ENCODE results near the gene CDK19. TPM values are rescaled to one million over a fixed set of nuclear protein-coding genes. Genes with fewer than 3 reads are reported as not detected.
"Not testable (repeated sequence)": the region's sequence is repeated elsewhere in the genome, so short reads cannot be mapped to it uniquely, and the experiment has no call there.

CDK19 gene
- total RNA-seq (10 to 100 TPM; 17.1 to 17.7 TPM), total RNA-seq (20.3 to 27.9 reads per million in 2 donors)

DNA sequence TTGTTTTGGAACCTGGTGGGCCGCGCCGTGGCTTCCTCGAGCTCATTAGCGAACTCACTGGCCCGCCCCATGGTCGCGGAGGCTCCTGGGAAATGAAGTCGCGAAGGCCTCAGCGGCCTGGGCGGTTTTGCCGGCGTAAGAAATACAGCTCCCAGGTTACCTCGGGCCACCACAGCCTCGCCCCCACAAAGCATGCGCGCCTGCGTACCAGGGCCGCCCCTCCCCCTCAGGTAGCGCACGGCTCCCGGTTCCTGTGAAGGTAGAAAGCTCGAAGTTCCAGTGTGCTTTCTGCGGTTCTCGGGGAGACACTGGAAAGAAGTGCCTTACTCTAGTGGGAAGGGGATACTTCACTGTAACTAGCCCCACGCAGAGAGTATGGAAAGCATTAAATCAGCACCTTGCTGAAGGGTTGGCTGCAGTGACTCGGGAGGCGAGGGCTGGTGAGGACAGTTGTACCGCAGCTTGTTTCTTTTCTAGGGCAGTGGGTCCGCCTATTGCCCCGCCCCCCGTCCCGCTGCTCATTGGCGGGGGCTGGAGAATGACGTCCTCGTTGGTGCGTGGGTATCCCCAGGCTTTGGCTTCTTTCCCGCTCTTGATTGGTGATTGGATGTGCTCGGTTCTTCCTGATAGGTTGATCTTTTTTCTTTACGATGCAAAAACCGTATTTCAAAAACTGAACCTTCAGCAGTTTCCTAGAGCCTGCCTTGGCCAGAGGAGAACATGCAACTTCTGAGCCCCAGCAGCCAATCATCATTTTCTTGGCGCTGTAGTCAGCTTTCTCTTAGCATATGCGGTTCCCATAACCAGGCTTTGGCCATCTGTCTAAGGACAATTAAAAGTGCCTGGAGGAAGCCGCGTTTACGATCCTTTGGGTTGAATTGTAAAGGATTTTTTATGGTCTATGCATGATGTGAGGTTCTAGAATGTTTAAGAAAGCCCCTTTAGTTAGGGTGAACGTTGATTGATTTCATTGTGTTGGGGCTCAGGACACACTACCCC, at the start of gene CDK19:
Gene CDK19 (minus strand): TSS at position 59 of the 999 bp plus-strand sequence. CDS start 333 bp downstream, outside the sequence.
- H3K4me1 Mint-ChIP-seq = peaks cover 19% of the 10 kb centered on the region
- peaks cover 2% of the 10 kb centered on the region for H3K36me3 Mint-ChIP-seq (ENCODE audit: low read depth)
- ATAC-seq (peak; percentile 85), DNase-seq (peak; percentile 95 to 98 (median 97))
- H3K9me3 ChIP-seq (ENCODE audit: control insufficient read depth, low read length, poor library complexity, severe bottlenecking) = no peaks in the 10 kb centered on the region
- no peaks in the 10 kb centered on the region for H3K27me3 Mint-ChIP-seq
- H3K4me3 Mint-ChIP-seq = peak within 1 kb of the TSS; percentile 98
- H3K27ac Mint-ChIP-seq = peak within 1 kb of the TSS; percentile 92

DNA sequence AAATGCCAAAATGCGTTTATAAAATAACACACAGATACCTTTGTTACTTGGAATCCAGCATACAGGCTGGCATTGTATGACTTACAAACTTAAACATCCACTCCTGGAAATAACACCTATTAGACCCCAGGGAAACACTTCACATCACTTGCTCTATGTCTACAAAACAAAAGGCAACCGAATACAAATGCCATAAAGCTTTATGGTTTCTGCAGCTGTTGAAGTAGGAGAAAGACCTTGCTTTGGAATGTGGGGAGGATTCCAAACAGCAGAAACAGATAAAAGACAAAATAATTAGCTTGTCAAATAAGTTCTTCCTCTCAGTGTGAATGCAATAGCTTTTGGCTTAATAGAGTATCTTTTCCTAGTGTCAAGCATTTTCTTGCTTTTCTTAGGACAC, 49.6 kb upstream of the CDK19 start:
- no peak overlapping the region for H3K4me3 Mint-ChIP-seq
- no peak for DNase-seq
- H3K27me3 Mint-ChIP-seq = no peaks in the 10 kb centered on the region
- no peaks in the 10 kb centered on the region for H3K9me3 ChIP-seq (ENCODE audit: control insufficient read depth, low read length, poor library complexity, severe bottlenecking)
- ATAC-seq = no peak
- H3K4me1 Mint-ChIP-seq = peaks cover 4% of the 10 kb centered on the region
- no peaks in the 10 kb centered on the region for H3K36me3 Mint-ChIP-seq (ENCODE audit: low read depth)
- H3K27ac Mint-ChIP-seq = no peak overlapping the region

DNA sequence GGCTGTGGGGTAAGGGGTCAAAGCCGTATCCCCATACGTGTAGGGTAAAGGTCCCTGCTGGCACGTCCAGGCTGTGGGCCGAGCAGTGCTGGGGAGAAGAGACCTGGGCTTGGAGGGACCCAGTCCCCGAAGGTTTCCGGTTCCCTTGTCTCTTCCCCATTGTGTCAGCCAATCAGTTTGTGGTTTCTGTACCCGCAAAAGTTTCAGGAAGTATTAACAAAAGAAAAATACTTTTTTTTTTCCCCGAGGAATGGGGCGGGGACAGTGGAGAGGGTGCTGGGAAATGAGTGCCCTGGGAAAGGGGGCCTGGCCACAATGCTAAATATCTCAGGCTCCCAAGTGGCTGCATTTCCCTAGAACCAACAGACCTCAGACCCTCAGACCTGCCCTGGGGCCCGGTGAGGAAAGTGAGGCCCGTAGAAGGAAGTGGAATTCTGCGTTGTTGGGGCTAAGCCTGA, 44.1 kb upstream of the CDK19 start:
- Mint-ChIP-seq H3K27ac (no peak overlapping the region), H3K4me3 (peak overlapping the region; percentile 50), H3K4me1 (peaks cover 5% of the 10 kb centered on the region), H3K27me3 (no peaks in the 10 kb centered on the region), H3K36me3 (ENCODE audit: low read depth) (no peaks in the 10 kb centered on the region)
- H3K9me3 ChIP-seq (ENCODE audit: control insufficient read depth, low read length, poor library complexity, severe bottlenecking) = no peaks in the 10 kb centered on the region
- ATAC-seq (peak; percentile 28), DNase-seq (no peak)

- H3K27ac Mint-ChIP-seq = no peak overlapping the region
- ATAC-seq (no peak), DNase-seq (no peak)
- H3K36me3 Mint-ChIP-seq (ENCODE audit: low read depth) = no peaks in the 10 kb centered on the region
- H3K4me1 Mint-ChIP-seq = peaks cover 5% of the 10 kb centered on the region
- H3K27me3 Mint-ChIP-seq = no peaks in the 10 kb centered on the region
- H3K4me3 Mint-ChIP-seq = no peak overlapping the region
- no peaks in the 10 kb centered on the region for H3K9me3 ChIP-seq (ENCODE audit: control insufficient read depth, low read length, poor library complexity, severe bottlenecking)
Measured at GRCh38 chr6:110858562-110859214, 43.4 kb upstream of the CDK19 start.

- Mint-ChIP-seq H3K27me3 (no peaks in the 10 kb centered on the region), H3K27ac (no peak overlapping the region), H3K36me3 (ENCODE audit: low read depth) (no peaks in the 10 kb centered on the region), H3K4me1 (peaks cover 5% of the 10 kb centered on the region), H3K4me3 (no peak overlapping the region)
- DNase-seq = no peak
- ATAC-seq = no peak
- H3K9me3 ChIP-seq (ENCODE audit: control insufficient read depth, low read length, poor library complexity, severe bottlenecking) = no peaks in the 10 kb centered on the region
Measured at GRCh38 chr6:110858016-110858415, 42.7 kb upstream of the CDK19 start.

GRCh38 chr6:110856296-110856695, 41.0 kb upstream of the CDK19 start:
- Mint-ChIP-seq H3K36me3 (ENCODE audit: low read depth) (no peaks in the 10 kb centered on the region), H3K27me3 (no peaks in the 10 kb centered on the region), H3K4me1 (peaks cover 5% of the 10 kb centered on the region), H3K4me3 (no peak overlapping the region), H3K27ac (no peak overlapping the region)
- ATAC-seq = no peak
- DNase-seq = no peak
- H3K9me3 ChIP-seq (ENCODE audit: control insufficient read depth, low read length, poor library complexity, severe bottlenecking) = no peaks in the 10 kb centered on the region

DNA sequence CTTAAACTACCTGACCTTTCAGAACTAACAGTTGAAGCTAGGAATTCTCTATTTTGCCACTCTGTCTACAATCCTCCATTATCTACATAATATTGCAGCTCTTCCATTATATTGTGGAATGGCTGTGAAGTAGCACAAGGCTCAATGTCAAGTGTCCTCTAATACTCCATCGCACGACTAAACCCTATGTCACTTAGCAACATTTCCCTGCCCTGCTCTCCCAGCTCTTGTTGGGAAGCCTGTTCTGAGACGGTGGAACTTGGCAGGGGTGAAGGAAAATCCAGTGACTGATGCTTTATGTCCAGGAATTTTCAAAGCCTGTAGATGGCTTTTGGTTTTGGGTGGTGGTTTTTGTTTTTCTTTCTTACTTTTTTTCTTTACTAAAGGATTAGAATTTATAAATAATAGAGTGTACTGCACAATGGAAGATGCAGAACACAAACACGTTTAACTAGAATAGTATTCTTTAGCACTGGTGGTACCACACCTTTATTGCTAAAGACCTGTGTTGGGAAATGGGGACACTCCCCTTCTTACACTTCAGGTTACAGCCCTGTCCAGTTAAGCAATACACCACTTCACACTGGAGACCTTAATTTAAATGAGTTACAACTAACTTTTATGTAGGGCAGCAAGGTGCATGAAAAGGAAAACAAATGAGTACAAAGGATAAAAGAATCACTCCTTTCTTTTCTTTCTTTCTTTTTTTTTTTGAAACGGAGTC, 38.6 kb upstream of the CDK19 start:
- H3K27me3 Mint-ChIP-seq = no peaks in the 10 kb centered on the region
- H3K4me1 Mint-ChIP-seq = no peaks in the 10 kb centered on the region
- H3K36me3 Mint-ChIP-seq (ENCODE audit: low read depth) = no peaks in the 10 kb centered on the region
- no peak overlapping the region for H3K27ac Mint-ChIP-seq
- DNase-seq (no peak), ATAC-seq (no peak)
- H3K4me3 Mint-ChIP-seq = no peak overlapping the region
- H3K9me3 ChIP-seq (ENCODE audit: control insufficient read depth, low read length, poor library complexity, severe bottlenecking) = no peaks in the 10 kb centered on the region

GRCh38 chr6:110852773-110853172, 37.5 kb upstream of the CDK19 start:
- Mint-ChIP-seq H3K27me3 (no peaks in the 10 kb centered on the region), H3K27ac (no peak overlapping the region), H3K36me3 (ENCODE audit: low read depth) (no peaks in the 10 kb centered on the region), H3K4me1 (no peaks in the 10 kb centered on the region), H3K4me3 (no peak overlapping the region)
- DNase-seq (no peak), ATAC-seq (no peak)
- no peaks in the 10 kb centered on the region for H3K9me3 ChIP-seq (ENCODE audit: control insufficient read depth, low read length, poor library complexity, severe bottlenecking)

DNA sequence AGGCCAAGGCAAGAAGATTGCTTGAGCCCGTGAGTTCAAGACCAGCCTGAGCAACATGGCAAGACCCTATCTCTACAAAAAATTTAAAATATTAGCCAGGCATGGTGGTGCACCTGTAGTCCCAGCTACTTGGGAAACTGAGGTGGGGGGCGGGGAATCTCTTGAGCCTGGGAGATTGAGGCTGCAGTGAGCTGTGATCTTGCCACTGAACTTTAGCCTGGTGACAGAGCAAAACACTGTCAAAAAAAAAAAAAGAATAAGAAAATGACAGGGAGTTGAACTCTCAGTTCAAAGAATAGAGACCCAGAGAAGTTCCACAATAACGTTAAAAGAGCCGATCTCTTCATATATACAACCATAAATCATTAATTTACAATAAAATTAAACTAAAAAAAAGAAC, 34.5 kb upstream of the CDK19 start:
- DNase-seq = no peak
- no peak for ATAC-seq
- no peak overlapping the region for H3K4me3 Mint-ChIP-seq
- no peaks in the 10 kb centered on the region for H3K4me1 Mint-ChIP-seq
- no peaks in the 10 kb centered on the region for H3K36me3 Mint-ChIP-seq (ENCODE audit: low read depth)
- no peaks in the 10 kb centered on the region for H3K27me3 Mint-ChIP-seq
- no peak overlapping the region for H3K27ac Mint-ChIP-seq
- no peaks in the 10 kb centered on the region for H3K9me3 ChIP-seq (ENCODE audit: control insufficient read depth, low read length, poor library complexity, severe bottlenecking)

DNA sequence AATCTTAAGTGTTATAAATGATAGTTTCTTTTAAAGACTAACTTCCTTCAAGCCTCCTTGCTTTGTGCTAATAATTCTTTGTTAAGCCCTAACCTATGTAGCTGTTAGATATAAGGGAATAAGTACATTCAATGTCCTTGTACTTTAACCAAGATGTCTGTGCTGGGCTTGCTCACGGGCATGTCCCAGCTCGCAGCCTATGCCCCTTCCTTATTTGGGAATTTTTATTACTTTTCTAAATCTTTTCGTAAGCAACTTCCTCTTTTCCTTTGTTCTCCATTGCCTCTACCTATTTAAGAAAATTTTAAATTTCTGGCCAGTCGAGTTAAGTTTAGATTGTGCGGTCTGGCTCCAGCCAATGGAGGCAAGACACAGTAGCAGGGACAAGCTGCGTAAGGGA, 26.0 kb upstream of the CDK19 start:
- H3K27me3 Mint-ChIP-seq = no peaks in the 10 kb centered on the region
- no peak overlapping the region for H3K4me3 Mint-ChIP-seq
- no peaks in the 10 kb centered on the region for H3K9me3 ChIP-seq (ENCODE audit: control insufficient read depth, low read length, poor library complexity, severe bottlenecking)
- ATAC-seq (no peak), DNase-seq (no peak)
- H3K36me3 Mint-ChIP-seq (ENCODE audit: low read depth) = no peaks in the 10 kb centered on the region
- H3K4me1 Mint-ChIP-seq = no peaks in the 10 kb centered on the region
- no peak overlapping the region for H3K27ac Mint-ChIP-seq

GRCh38 chr6:110835751-110836150, 20.5 kb upstream of the CDK19 start:
- H3K27ac Mint-ChIP-seq; H3K36me3 Mint-ChIP-seq (ENCODE audit: low read depth); H3K27me3 Mint-ChIP-seq; H3K4me1 Mint-ChIP-seq; H3K9me3 ChIP-seq (ENCODE audit: control insufficient read depth, low read length, poor library complexity, severe bottlenecking); DNase-seq; ATAC-seq; H3K4me3 Mint-ChIP-seq: not testable (repeated sequence)

GRCh38 chr6:110833831-110834230, 18.6 kb upstream of the CDK19 start:
- Mint-ChIP-seq H3K36me3 (ENCODE audit: low read depth) (no peaks in the 10 kb centered on the region), H3K27me3 (no peaks in the 10 kb centered on the region), H3K4me1 (no peaks in the 10 kb centered on the region), H3K27ac (no peak overlapping the region), H3K4me3 (no peak overlapping the region)
- no peaks in the 10 kb centered on the region for H3K9me3 ChIP-seq (ENCODE audit: control insufficient read depth, low read length, poor library complexity, severe bottlenecking)
- ATAC-seq (no peak), DNase-seq (no peak)

- Mint-ChIP-seq H3K27me3 (no peaks in the 10 kb centered on the region), H3K4me3 (no peak overlapping the region), H3K4me1 (no peaks in the 10 kb centered on the region), H3K36me3 (ENCODE audit: low read depth) (no peaks in the 10 kb centered on the region), H3K27ac (no peak overlapping the region)
- DNase-seq (no peak), ATAC-seq (no peak)
- H3K9me3 ChIP-seq (ENCODE audit: control insufficient read depth, low read length, poor library complexity, severe bottlenecking) = no peaks in the 10 kb centered on the region
Measured at GRCh38 chr6:110831405-110831804, 16.1 kb upstream of the CDK19 start.

Data from T-helper 17 cell (primary cell).